NCI-H1417 treated with DMSO at 0.1 percent for 48 hours (cell line): ENCODE data around the gene TBC1D20.

Source experiments
- DNase-seq: peaks from one replicate; lab custom pipeline; 2025; lab: John Stamatoyannopoulos, UW

The TBC1D20 gene

GRCh38 chr20:420166-420620, 42.1 kb downstream of the TBC1D20 start:
- DNase-seq = no peak

- peak; percentile 64 for DNase-seq
Observed at GRCh38 chr20:419556-420165, 42.7 kb downstream of the TBC1D20 start.

GRCh38 chr20:418858-419365, 43.4 kb downstream of the TBC1D20 start:
- no peak for DNase-seq

GRCh38 chr20:417801-418342, 44.5 kb downstream of the TBC1D20 start:
- no peak for DNase-seq

DNA sequence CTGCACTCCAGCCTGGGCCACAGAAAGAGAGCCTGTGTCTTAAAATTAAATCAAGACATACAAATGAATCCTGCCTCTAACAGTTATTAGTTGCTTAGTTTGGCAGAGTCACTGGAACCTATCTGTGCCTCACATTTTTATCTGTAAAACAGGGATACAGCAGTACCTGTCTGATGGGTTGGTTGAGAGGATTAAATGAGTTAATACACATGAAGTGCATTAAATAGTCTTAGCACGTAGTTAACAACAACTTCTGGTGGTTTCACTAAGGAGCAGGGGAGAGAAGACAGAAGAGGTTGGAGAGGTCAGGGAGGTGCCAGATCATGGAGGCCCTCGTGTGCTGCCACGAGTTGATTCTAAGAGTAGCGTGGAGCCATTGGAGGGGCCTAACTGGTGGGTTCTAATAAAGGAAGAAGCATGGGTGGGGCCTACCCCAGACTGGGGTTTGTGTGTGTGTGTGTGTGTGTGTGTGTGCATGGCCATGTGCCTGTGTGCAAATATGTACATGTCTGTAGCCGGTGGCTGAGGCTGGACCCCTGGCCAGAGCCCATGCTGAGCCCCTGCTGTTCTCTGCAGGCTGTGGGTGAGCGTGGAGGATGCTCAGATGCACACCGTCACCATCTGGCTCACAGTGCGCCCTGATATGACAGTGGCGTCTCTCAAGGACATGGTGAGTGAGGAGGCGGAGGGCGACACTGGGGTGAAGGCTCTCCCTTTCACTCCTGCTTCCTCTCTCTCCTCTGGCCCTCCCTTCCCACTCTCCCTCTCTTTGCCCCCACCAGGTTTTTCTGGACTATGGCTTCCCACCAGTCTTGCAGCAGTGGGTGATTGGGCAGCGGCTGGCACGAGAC, 45.2 kb downstream of the TBC1D20 start:
- DNase-seq = no peak

- DNase-seq = no peak
Observed at GRCh38 chr20:415820-416322, 46.5 kb downstream of the TBC1D20 start.

GRCh38 chr20:414161-414560, 48.2 kb downstream of the TBC1D20 start:
- no peak for DNase-seq

DNA sequence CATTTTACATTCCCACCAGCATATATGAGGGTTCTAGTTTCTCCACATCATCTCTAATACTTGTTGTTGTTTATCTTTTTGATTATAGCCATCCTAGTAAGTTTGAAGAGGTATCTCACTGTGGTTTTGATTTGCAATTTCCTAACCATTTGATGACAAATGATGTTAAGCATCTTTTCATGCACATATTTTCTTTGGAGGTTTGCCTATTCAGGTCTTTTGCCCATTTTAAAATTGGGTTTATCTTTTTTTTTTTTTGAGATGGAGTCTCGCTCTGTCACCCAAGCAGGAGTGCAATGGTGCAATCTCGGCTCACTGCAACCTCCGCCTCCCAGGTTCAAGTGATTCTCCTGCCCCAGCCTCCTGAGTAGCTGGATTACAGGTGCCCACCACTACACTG, 50.3 kb downstream of the TBC1D20 start:
- DNase-seq = no peak

DNA sequence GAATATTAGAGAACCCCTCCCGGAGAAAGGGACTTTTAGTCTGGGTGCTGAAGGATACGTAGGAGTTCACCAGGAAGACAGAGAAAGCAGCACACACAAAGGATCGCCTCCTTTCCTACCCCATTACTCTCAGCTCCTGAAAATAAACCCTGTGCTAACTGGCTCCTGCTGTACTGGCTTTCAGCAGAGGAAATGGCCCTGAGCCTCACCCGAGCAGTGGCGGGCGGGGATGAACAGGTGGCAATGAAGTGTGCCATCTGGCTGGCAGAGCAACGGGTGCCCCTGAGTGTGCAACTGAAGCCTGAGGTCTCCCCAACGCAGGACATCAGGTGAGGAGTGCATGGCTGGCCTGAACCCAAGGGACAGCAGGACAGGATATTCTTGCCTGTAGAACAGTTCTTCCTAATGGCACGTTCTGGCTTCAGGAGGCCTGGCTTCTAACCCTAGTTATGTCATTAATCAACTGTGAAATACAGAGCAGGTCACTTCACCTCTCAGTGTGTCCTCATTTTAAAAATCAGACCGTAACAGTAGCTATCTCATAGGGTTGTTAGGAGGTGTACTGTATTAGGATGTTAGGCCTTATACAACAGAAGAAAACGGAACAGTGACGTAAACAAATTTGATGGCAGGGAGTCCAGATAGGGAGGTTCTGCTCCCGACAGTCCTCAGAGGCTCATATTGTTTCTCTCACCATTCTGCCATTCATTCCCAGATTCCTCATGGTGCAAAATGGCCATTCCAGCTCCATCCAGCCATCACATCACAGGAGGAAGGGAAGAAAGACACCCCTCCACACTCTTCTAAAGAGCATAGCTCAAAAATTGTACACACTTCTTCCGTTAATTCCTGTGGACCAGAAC, 52.4 kb downstream of the TBC1D20 start:
- DNase-seq = no peak

DNA sequence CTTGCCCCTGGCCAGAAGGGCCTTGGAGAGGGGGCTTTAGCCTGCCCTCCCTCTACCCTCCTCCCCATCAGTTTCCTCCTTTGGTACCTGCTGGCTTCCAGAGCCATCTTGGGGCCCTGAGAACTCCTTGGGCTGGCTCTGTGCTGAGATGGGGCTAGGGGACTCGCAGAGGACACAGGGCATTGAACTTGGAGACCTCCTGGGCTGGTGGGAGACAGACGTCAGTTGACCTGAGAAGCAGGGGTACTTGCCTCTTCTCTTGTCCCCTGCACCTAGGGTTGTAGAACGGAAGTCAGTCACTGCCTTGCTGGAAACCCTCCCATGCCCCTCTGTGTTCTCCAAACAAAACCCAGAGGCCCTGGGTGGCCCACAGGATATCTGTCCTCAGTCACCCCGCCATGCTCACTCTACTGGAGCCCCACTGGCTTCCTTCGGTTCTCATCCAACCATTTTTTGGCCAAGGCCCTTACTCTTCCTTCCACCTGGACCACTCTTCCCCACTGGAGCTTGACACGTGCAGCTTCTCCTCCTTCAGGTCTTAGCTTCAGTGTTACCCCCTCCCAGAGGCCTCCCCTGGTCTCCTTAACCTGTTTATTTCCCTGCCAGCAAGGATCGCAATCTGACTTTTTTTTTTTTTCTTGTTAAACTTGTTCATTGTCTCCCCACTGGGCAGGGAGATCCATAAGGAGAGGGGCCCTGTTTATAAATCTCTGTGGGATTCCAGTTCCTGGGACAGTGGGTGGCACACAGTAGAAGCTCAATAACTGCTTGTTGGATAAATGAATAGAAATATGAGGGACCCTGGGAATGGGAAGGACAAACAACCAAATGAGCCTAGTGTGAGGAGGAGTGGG, 53.3 kb downstream of the TBC1D20 start:
- no peak for DNase-seq

- peak; percentile 40 for DNase-seq
Observed at GRCh38 chr20:407953-408842, 54.1 kb downstream of the TBC1D20 start, which contains the start of gene RBCK1. Gene RBCK1 (plus strand): TSS chr20:408299. CDS start chr20:408758, 459 bp downstream.

DNA sequence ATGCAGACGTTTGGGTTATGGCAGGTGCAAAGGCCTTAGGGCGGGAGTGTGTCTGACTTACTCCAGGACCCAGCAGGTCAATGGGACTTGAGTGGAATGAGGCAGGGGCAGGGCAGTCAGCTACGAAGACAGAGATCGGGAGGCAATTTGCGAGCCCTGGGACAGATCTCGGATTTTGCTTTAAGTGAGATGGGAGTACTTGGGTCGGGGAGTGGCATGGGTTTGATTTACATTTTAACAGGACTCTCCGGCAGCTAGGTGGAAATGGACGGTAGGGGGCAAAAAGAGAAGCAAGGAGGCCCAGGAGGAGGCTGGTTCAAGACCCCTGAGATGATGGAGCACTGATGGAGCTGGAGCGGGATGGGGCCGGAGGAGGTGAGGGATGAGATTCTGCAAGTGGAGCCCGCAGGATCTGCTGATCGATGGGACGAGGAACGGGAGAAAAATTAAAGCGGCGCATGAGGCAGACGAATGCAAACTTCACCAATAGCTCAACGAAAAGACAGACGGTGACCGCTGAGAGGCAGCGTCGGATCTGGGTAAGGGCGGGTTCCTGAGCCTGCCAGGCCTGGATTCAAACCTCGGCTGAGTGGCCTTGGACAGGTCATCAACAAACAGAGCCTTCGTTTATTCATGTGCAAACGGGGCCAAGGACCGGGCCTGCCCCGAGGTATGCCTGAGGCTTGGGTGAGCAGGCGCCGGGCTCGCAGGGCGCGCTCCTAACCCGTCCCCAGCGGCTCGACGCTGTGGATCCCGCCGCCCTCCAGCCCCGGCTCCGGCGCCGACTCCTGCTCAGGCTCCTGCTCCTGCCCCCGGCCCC, 55.0 kb downstream of the TBC1D20 start:
- peak; percentile 28 for DNase-seq

- DNase-seq = no peak
Observed at GRCh38 chr20:406200-407132, 55.9 kb downstream of the TBC1D20 start.

DNA sequence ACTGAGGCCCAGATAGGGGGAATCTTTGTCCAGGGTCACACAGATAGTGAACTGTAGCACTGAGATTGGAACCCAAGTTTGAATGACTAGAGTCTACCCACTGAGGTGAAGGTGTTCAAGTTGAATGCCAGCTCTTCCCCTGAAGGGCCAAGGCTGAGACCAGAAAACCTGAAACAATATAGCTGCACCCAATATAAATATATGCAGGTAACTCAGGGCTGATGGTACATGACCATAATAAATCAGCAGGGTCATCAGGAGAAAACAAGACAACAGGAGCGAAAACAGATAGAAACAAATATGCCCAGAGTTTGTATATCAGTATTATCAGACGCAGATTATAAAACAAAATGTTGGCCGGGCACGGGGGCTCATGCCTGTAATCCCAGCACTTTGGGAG, 58.2 kb downstream of the TBC1D20 start:
- DNase-seq = no peak

GRCh38 chr20:403582-403957, 58.8 kb downstream of the TBC1D20 start:
- DNase-seq = no peak

GRCh38 chr20:402898-403581, 59.3 kb downstream of the TBC1D20 start:
- no peak for DNase-seq

DNA sequence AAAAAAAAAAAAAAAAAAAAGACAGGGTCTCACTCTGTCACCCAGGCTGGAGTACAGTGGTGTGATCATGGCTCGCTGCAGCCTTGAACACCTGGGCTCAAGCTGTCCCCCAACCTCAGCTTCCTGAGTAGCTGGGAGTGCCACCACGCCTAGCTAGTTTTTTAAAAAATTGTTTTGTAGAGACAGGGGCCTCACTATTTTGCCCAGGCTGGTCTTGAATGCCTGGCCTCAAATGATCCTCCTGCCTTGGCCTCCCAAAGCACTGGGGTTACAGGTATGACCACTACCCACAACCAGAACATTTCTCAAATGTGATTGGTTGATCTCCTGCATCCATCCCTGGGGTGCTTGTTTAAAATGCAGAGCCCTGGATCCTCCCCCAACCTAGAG, 59.8 kb downstream of the TBC1D20 start:
- DNase-seq = no peak
